Esophagus muscularis mucosa (tissue), 4 donors: ENCODE measurements around the gene ATP2B2.

ENCODE experiments used
- CTCF ChIP-seq, 3 experiments: fragments of 200-600 bp in 2 of 3; fragments of 450-650 bp in 1 of 3; sonication (generic) in 2 of 3; IDR thresholded peaks; one replicate each; pipeline ENCODE4 v1.5.1; 2017 to 2019; ENCODE audit warnings: antibody characterized with exemption in 3 of 3, mild to moderate bottlenecking in 2 of 3, moderate library complexity in 1 of 3
- EP300 ChIP-seq: sonication (generic); formaldehyde crosslinking; IDR thresholded peaks from one replicate; pipeline ENCODE4 v1.6.1; 2017; ENCODE audit warnings: antibody characterized with exemption
- POLR2A ChIP-seq: fragments of 450-650 bp; IDR thresholded peaks from one replicate; pipeline ENCODE4 v1.6.1; 2017; ENCODE audit warnings: antibody characterized with exemption, moderate library complexity, mild to moderate bottlenecking, low read depth
- POLR2AphosphoS5 ChIP-seq, 2 donors: sonication (generic); formaldehyde crosslinking; IDR thresholded peaks; one replicate each; pipeline ENCODE4 v1.6.1; 2017; ENCODE audit warnings: antibody characterized with exemption in 2 of 2

GRCh38 chr3:10379161-10379560 is 126.2 kb downstream of the ATP2B2 start:
- TF ChIP-seq CTCF (IDR thresholded peaks at IDR 0.05) (no peak), EP300 (no peak), POLR2AphosphoS5 (IDR thresholded peaks at IDR 0.05) (no peak), POLR2A (no peak)
